Measurements from ENCODE around the gene SCLY. TPM values are rescaled to one million over a fixed set of nuclear protein-coding genes. Genes with fewer than 3 reads are reported as not detected.

SCLY gene
- total and polyA plus RNA-seq, 2 of the 13 experiments (the other 11 are each of a cell fraction or from before 2014, with no cell fraction given), result 27.9 to 38.6 TPM

DNA sequence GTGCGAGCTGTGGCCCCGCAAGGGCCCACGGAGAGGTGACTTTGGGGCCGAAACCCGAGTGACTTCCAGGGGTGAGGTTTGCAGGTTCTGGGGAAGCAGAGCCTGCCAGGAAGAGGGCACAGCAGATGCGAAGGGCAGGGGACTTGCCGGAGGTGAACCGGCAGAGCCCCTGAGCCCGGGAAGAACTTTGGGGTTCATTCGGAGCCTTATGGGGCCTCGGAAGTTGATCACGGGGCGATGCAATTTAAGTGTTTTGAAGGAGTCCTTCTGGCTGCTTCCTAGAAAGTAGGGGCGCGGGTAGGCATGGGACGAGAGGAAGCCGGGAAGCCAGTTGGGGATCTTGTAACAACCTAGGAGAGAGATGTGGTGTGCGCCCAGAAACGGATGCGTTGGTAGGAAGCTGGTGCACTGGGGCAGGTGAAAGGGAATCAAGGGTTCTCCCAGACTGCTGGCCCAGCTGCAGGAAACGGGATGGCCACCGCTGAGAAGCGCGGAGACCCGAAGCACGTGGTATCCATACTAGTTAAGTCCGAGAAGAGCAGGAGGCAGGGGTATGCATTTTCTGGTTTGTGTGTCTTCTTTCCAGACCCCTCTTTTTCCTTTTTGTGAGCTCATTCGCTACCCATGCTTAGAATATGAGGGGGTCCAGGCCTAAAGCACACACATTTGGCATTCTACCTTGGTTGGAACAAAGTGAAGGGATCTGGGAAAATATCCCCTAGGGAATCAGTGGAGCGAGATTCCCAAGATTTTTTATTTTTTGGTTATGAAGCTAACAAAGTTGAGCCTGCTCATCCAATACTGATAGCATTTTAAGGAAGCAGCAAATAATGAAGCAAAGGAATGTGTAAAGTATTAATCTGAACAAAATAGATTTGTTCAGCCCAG lies 758 bp downstream of the SCLY start (continued):
- TF ChIP-seq ZNF142 (CRISPR knock-in tag; IDR thresholded peaks at IDR 0.05) (no peak), ZBTB4 (CRISPR knock-in tag; IDR thresholded peaks at IDR 0.05; ENCODE audit: borderline replicate concordance) (no peak), TEAD3 (CRISPR knock-in tag; optimal IDR thresholded peaks at IDR 0.05; ENCODE audit: borderline replicate concordance) (peak; percentile 4), DR1 (CRISPR knock-in tag; IDR thresholded peaks at IDR 0.05) (no peak), ZFP62 (CRISPR knock-in tag; IDR thresholded peaks at IDR 0.05) (no peak), ZNF10 (CRISPR knock-in tag; IDR thresholded peaks at IDR 0.05; ENCODE audit: borderline replicate concordance, low read depth) (no peak), UBTF (CRISPR knock-in tag; IDR thresholded peaks at IDR 0.05) (no peak; the same call in 1 of the 2 replicates), SALL2 (CRISPR knock-in tag; IDR thresholded peaks at IDR 0.05) (peak; percentile 12; the same call in 1 of the 2 replicates), ZNF766 (CRISPR knock-in tag; IDR thresholded peaks at IDR 0.05; ENCODE audit: borderline replicate concordance) (no peak), BRF2 (CRISPR knock-in tag; IDR thresholded peaks at IDR 0.05) (no peak), ZNF605 (CRISPR knock-in tag; IDR thresholded peaks at IDR 0.05) (no peak), SP140L (CRISPR knock-in tag; IDR thresholded peaks at IDR 0.05; ENCODE audit: borderline replicate concordance) (no peak), ZNF253 (CRISPR knock-in tag; IDR thresholded peaks at IDR 0.05; ENCODE audit: borderline replicate concordance) (no peak), ZNF557 (CRISPR knock-in tag; IDR thresholded peaks at IDR 0.05) (0 out of 2 replicates have a peak, but pooled peaks have one; percentile 76), NFKBIZ (CRISPR knock-in tag; IDR thresholded peaks at IDR 0.05) (no peak), ZNF569 (CRISPR knock-in tag; IDR thresholded peaks at IDR 0.05; ENCODE audit: borderline replicate concordance) (no peak)
